PC-3 (cell line): ENCODE results near the gene ACSS3.

Experiments used
- EZH2 ChIP-seq: fragments of 300-600 bp; sonication (generic); IDR thresholded peaks from one replicate; pipeline ENCODE4 v1.6.1; 2017; ENCODE audit warnings: antibody characterized with exemption, mild to moderate bottlenecking, low read length; ENCODE audit not compliant: unreplicated experiment
- TF ChIP-seq, protein P1 (sequence below): fragments of 300-600 bp; sonication (generic); conservative IDR thresholded peaks from 2 replicates; pipeline ENCODE4 v1.5.1; 2017; ENCODE audit warnings: antibody characterized with exemption, low read depth, mild to moderate bottlenecking, low read length

DNA sequence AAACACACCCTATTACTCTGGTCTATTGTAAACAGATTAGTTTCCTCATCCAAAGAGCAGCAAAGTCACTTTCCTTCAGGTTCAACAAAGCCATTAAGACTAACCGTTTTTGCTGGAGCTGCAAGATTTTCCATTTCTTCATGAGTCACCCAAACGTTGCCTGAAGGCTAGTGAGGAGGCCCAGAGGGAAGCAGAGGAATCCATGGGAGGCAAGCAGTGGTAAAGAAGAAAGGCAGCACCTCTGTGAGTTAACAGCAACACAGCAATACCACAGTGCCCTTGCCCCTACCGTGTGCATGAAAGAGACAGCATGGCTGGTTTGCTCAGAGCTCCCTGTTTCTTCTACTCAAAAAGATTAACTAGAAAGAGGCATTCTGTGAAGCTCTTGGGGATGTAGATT, 206.3 kb downstream of the ACSS3 start:
- TF ChIP-seq, protein P1, sequence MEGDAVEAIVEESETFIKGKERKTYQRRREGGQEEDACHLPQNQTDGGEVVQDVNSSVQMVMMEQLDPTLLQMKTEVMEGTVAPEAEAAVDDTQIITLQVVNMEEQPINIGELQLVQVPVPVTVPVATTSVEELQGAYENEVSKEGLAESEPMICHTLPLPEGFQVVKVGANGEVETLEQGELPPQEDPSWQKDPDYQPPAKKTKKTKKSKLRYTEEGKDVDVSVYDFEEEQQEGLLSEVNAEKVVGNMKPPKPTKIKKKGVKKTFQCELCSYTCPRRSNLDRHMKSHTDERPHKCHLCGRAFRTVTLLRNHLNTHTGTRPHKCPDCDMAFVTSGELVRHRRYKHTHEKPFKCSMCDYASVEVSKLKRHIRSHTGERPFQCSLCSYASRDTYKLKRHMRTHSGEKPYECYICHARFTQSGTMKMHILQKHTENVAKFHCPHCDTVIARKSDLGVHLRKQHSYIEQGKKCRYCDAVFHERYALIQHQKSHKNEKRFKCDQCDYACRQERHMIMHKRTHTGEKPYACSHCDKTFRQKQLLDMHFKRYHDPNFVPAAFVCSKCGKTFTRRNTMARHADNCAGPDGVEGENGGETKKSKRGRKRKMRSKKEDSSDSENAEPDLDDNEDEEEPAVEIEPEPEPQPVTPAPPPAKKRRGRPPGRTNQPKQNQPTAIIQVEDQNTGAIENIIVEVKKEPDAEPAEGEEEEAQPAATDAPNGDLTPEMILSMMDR: no peak
- no peak for TF ChIP-seq EZH2
